ENCODE measurements around the gene ENTR1.

DNA sequence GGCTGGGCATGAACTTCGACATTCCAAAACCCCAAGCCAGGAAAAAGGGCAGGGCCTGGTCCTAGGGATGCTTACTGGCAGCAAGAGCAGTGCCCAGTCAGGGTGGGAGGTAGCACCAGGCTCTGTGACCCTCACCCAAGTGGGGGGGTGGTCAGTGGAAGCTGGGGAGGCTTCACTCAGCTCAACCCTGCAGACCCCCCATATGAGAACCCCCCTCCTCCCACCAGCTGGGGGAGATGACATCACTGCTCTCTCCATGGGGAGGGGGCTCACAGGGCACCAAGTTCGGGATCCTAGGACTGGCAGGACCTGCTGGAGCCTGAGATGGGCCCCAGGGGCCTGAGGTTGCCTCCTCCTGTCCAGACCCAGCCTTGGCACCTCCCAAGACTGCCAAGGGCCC lies 51.5 kb downstream of the ENTR1 start:
- no peak for TF ChIP-seq CEBPB (IDR thresholded peaks at IDR 0.05; ENCODE audit: borderline replicate concordance, low read depth, low read length)
- no peak for TF ChIP-seq MZF1 (CRISPR knock-in tag; IDR thresholded peaks at IDR 0.05; ENCODE audit: borderline replicate concordance)
- no peak for TF ChIP-seq DPF2 (CRISPR knock-in tag; IDR thresholded peaks at IDR 0.05; ENCODE audit: borderline replicate concordance, low read depth)
- TF ChIP-seq, protein P1, sequence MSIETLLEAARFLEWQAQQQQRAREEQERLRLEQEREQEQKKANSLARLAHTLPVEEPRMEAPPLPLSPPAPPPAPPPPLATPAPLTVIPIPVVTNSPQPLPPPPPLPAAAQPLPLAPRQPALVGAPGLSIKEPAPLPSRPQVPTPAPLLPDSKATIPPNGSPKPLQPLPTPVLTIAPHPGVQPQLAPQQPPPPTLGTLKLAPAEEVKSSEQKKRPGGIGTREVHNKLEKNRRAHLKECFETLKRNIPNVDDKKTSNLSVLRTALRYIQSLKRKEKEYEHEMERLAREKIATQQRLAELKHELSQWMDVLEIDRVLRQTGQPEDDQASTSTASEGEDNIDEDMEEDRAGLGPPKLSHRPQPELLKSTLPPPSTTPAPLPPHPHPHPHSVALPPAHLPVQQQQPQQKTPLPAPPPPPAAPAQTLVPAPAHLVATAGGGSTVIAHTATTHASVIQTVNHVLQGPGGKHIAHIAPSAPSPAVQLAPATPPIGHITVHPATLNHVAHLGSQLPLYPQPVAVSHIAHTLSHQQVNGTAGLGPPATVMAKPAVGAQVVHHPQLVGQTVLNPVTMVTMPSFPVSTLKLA (IDR thresholded peaks at IDR 0.05) = no peak
- TF ChIP-seq, protein P2, sequence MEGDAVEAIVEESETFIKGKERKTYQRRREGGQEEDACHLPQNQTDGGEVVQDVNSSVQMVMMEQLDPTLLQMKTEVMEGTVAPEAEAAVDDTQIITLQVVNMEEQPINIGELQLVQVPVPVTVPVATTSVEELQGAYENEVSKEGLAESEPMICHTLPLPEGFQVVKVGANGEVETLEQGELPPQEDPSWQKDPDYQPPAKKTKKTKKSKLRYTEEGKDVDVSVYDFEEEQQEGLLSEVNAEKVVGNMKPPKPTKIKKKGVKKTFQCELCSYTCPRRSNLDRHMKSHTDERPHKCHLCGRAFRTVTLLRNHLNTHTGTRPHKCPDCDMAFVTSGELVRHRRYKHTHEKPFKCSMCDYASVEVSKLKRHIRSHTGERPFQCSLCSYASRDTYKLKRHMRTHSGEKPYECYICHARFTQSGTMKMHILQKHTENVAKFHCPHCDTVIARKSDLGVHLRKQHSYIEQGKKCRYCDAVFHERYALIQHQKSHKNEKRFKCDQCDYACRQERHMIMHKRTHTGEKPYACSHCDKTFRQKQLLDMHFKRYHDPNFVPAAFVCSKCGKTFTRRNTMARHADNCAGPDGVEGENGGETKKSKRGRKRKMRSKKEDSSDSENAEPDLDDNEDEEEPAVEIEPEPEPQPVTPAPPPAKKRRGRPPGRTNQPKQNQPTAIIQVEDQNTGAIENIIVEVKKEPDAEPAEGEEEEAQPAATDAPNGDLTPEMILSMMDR (CRISPR knock-in tag; IDR thresholded peaks at IDR 0.05) = no peak
- TF ChIP-seq, protein P3, sequence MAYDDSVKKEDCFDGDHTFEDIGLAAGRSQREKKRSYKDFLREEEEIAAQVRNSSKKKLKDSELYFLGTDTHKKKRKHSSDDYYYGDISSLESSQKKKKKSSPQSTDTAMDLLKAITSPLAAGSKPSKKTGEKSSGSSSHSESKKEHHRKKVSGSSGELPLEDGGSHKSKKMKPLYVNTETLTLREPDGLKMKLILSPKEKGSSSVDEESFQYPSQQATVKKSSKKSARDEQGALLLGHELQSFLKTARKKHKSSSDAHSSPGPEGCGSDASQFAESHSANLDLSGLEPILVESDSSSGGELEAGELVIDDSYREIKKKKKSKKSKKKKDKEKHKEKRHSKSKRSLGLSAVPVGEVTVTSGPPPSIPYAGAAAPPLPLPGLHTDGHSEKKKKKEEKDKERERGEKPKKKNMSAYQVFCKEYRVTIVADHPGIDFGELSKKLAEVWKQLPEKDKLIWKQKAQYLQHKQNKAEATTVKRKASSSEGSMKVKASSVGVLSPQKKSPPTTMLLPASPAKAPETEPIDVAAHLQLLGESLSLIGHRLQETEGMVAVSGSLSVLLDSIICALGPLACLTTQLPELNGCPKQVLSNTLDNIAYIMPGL (CRISPR knock-in tag; IDR thresholded peaks at IDR 0.05; ENCODE audit: borderline replicate concordance in 1 of 2, low read depth in 1 of 2) = no peak
- no peak for TF ChIP-seq ARID2 (CRISPR knock-in tag; IDR thresholded peaks at IDR 0.05; ENCODE audit: borderline replicate concordance)
- TF ChIP-seq RNF2 (conservative IDR thresholded peaks at IDR 0.05; ENCODE audit: low read depth) = no peak

Data from HepG2 (cell line).